HG03575 (cell line): ENCODE data around the gene KRCC1.
"Not testable (repeated sequence)": the region's sequence is repeated elsewhere in the genome, so short reads cannot be mapped to it uniquely, and the experiment has no call there.

Source experiments
- ATAC-seq: cut with Tn5 transposase; IDR thresholded peaks from one replicate; pipeline ENCODE4 v1.9.1; 2021; ENCODE audit not compliant: unreplicated experiment, insufficient number of reproducible peaks, low FRiP score; ENCODE audit errors: extremely low read depth

Gene KRCC1

GRCh38 chr2:88016086-88016959 lies 39.3 kb downstream of the KRCC1 start, which contains the start of gene RNU2-63P:
Gene RNU2-63P, minus strand, starts transcription at chr2:88016547.
- peak; percentile 81 for ATAC-seq

- no peak for ATAC-seq
Measured at GRCh38 chr2:88011011-88011410, 44.6 kb downstream of the KRCC1 start.

DNA sequence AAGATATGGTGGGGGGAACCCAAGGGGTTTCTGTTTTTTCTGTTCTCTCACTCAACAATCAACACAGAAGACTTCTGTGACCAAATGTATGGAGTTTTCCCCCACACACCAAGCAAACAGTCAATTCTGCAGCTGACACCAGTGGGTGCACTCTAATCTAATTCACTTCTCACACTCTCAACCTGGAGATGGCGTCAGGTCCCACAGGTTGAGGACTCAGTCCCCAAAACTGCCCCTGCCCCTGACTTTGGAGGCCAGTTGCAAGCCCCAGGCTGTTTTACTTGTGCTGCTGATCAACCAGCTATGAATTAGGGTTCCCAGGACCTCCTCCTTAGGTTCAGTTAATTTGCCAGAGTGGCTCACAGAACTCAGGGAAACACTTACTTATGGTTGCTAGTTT lies 45.4 kb downstream of the KRCC1 start:
- no peak for ATAC-seq

GRCh38 chr2:88006912-88007439 lies 48.6 kb downstream of the KRCC1 start:
- ATAC-seq, result no peak

GRCh38 chr2:88005776-88006175 lies 49.8 kb downstream of the KRCC1 start:
- ATAC-seq, result no peak

- ATAC-seq, result no peak
Measured at GRCh38 chr2:88003074-88003755, 52.4 kb downstream of the KRCC1 start.

DNA sequence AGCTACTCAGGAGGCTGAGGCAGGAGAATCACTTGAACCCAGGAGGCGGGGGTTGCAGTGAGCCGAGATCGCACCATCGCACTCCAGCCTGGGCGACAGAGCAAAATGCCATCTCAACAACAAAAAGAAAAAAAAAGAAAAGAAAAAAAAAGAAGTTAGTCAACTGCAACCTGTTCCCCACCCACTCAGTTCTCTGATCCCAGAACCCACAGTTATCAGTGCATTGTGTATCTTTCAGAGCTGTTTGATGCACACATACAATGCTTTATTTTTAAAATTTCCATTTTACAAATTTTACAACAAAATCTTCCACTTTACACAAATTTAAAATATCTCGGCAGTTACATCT lies 53.2 kb downstream of the KRCC1 start:
- no peak for ATAC-seq

GRCh38 chr2:88000474-88000873 lies 55.1 kb downstream of the KRCC1 start:
- ATAC-seq, result not testable (repeated sequence)

DNA sequence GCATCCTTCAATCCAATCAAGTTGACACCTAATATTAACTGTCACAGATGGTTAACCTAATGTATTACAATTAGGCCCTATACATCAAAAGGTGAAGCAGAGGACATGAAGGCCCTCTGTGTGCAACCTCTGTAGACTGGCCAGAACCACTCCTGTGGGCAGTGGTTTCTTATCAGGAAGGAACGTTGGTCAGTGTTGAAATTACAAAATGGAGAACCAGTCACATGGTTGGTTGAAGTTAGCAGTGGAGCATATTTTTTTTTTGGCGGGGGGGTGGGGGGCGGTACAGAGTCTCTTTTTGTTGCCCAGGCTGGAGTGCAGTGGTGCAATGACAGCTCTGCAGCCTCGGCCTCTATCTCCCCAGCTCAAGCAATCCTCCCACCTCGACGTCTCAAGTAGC lies 59.0 kb downstream of the KRCC1 start:
- no peak for ATAC-seq

DNA sequence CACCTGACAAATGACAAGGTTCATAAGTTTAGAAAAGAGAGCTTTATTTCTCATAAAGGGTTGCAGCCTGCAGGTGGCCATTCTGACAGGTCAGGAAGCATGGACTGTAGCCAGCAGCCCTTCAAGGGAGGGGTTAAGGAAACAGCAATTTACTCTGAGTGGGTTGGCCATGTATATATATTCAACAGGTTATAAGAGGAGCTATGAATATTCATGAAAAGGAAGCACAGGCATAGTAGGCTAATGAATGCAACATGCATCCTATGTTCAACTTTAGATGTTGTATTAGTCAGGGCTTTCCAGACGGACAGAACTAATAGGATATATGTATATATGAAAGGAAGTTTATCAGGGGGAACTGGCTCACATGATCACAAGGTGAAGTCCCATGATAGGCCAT lies 59.8 kb downstream of the KRCC1 start:
- ATAC-seq, result no peak

DNA sequence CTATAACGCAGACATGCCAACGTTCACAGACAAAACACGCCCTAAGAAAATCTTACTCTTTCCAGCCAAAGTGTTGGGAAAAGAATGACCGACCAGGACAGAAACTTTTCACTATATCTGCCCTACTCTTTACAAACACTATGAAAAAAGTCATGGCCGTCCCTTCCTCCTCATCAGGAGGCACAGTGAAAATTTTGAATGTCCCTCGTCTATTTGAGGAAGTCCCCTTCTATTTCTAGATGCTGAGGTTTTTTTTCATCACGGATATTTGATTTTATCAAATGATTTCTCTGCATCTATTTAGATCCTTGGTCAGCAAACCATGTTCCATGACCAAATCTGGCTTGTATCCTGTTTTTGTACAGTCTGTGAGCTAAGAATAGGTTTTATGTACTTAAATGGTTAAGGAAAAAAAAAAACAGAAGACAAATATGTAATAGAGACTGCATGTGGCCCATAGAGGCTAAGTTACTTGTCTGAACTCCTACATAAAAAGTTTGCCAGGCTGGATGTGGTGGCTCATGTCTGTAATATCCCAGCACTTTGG lies 61.2 kb downstream of the KRCC1 start:
- not testable (repeated sequence) for ATAC-seq

DNA sequence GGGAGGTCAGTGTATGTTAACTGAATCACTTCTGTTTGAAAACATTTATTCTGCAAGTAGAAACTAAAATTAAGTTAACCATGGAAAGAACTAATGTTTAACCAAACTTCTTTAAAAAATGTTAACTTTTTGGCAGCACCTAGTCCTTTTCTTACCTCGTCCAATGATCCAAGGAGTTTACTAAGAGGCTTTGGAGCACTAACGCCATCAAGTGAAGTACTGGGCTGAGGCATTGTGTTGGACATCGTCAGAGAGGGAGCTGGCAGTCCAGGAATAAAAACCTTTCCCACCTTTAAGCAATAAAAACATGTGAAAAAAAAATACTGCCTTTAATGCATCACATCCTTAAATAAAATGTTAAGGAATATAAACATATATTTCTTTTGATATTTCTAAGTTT lies 63.0 kb downstream of the KRCC1 start:
- not testable (repeated sequence) for ATAC-seq

DNA sequence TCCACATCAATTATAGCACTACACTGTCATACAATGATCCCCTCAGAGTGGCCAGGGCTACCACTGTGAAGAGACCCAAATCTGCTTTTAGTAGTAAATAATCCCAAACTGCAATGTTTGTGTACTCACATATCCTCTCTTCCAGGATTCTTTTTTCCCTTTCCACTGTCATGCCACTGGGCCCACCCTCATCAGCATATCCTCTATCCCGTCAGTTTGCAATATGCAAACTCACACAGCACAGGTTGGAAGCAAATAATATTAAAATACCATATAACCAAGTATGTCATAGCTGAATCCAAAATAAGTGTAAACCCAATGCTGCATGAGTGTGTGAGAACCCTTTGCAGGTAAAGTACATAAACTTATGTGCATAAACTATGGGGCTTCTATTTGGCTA lies 68.1 kb downstream of the KRCC1 start:
- ATAC-seq, result not testable (repeated sequence)

DNA sequence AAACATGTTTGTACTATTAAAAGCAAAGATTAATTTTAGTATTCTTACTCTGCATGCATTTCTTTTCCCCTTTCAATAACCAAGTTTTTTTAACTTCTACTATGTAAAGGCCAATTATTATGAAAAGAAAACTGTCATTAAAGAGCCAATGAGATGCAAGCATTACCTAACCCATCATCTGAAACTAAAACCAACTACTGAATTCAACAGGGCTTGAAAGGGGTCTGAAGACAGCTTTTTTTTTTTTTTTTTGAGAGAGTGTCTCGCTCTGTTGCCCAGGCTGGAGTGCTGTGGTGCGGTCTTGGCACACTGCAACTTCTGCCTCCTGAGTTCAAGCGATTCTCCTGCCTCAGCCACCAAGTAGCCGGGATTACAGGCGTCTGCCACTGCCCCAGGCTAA lies 69.7 kb downstream of the KRCC1 start:
- not testable (repeated sequence) for ATAC-seq

DNA sequence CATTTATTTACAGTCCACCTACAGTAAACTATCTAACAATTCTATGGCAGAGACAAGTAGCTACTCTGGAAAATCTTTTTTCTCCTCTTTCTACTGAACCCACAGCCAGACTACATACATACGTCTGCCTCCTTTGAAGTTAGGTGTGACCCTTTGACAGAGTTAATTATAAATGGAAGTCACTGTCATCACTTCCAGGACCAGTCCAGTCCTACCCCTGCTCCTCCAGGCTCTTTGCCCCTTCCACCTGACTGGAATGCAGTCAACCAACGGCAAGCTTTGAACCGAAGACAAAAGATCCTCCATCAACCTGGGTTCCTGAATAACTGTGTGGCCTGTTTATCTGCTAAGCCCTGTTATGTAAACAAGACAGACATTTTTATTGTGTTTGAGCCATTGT lies 74.4 kb downstream of the KRCC1 start:
- not testable (repeated sequence) for ATAC-seq
